SK-N-DZ (cell line): ENCODE measurements around the gene IFNA21. TPM values are rescaled to one million over a fixed set of nuclear protein-coding genes. Genes with fewer than 3 reads are reported as not detected.
"Not testable (repeated sequence)": the region's sequence is repeated elsewhere in the genome, so short reads cannot be mapped to it uniquely, and the experiment has no call there.

Experiments used
- DNase-seq: peaks from one replicate; pipeline ENCODE4 v3.0.0-alpha.2; 2015; ENCODE audit warnings: low spot score
- polyA plus RNA-seq, 2 experiments: library from polyadenylated mRNA; depleted of rRNA; stranded (reverse); fragments of >200 nt; gene quantifications; 2 replicates each; pipeline ENCODE4 v1.2.3, GENCODE V29; 2014

The IFNA21 gene
- not detected in 2 replicates for polyA plus RNA-seq (2014; cell fraction: cytosol; rRNA removed)
- polyA plus RNA-seq (2014; cell fraction: nucleus; rRNA removed): not detected in 2 replicates

GRCh38 chr9:21166560-21166959, at the start of gene IFNA21:
TSS of gene IFNA21 (minus strand) at chr9:21166660. CDS start at chr9:21166612, 48 bp downstream.
- DNase-seq: not testable (repeated sequence)

- DNase-seq: not testable (repeated sequence)
Observed at GRCh38 chr9:21213411-21214326, 47.2 kb upstream of the IFNA21 start.

- DNase-seq: not testable (repeated sequence)
Observed at GRCh38 chr9:21212160-21212559, 45.7 kb upstream of the IFNA21 start.

GRCh38 chr9:21210782-21211181, 44.3 kb upstream of the IFNA21 start:
- not testable (repeated sequence) for DNase-seq

- DNase-seq: no peak
Observed at GRCh38 chr9:21210311-21210710, 43.9 kb upstream of the IFNA21 start.

- not testable (repeated sequence) for DNase-seq
Observed at GRCh38 chr9:21207043-21207442, 40.6 kb upstream of the IFNA21 start, which contains the start of gene IFNA10. TSS of gene IFNA10 (minus strand) at chr9:21207143. CDS start at chr9:21207097, 46 bp downstream.

GRCh38 chr9:21205204-21205603, 38.7 kb upstream of the IFNA21 start:
- DNase-seq: no peak

GRCh38 chr9:21202105-21202504, 35.6 kb upstream of the IFNA21 start, which contains the start of gene IFNA7:
TSS of gene IFNA7 (minus strand) at chr9:21202205. CDS start at chr9:21202165, 40 bp downstream.
- not testable (repeated sequence) for DNase-seq

GRCh38 chr9:21194867-21195776, 28.7 kb upstream of the IFNA21 start:
- DNase-seq: not testable (repeated sequence)

GRCh38 chr9:21187487-21187886, 21.0 kb upstream of the IFNA21 start, which contains the start of gene IFNA4:
TSS of gene IFNA4 (minus strand) at chr9:21187587. CDS start at chr9:21187531, 56 bp downstream.
- DNase-seq: not testable (repeated sequence)

GRCh38 chr9:21182810-21183736, 16.6 kb upstream of the IFNA21 start:
- DNase-seq: not testable (repeated sequence)

- no peak for DNase-seq
Observed at GRCh38 chr9:21174671-21175070, 8.2 kb upstream of the IFNA21 start.

GRCh38 chr9:21172156-21172555, 5.7 kb upstream of the IFNA21 start:
- DNase-seq: no peak

- no peak for DNase-seq
Observed at GRCh38 chr9:21171351-21171750, 4.9 kb upstream of the IFNA21 start.

- no peak for DNase-seq
Observed at GRCh38 chr9:21165516-21165915, 944 bp downstream of the IFNA21 start.

GRCh38 chr9:21160178-21160577, 6.3 kb downstream of the IFNA21 start:
- no peak for DNase-seq

GRCh38 chr9:21155501-21155900, 11.0 kb downstream of the IFNA21 start:
- DNase-seq: no peak

- no peak for DNase-seq
Observed at GRCh38 chr9:21154018-21154608, 12.3 kb downstream of the IFNA21 start.

- DNase-seq: no peak
Observed at GRCh38 chr9:21153336-21154017, 13.0 kb downstream of the IFNA21 start.
